ENCODE data around the gene TMEM238L. TPM values are rescaled to one million over a fixed set of nuclear protein-coding genes. Genes with fewer than 3 reads are reported as not detected.

Gene TMEM238L
- total and polyA plus RNA-seq, 9 of the 15 experiments (the other 6 are each of a cell fraction or from before 2014, with no cell fraction given): not detected

- ChIA-PET CTCF (ENCODE audit: low intra/inter-chr PET ratio) (no interaction called here), POLR2A (no interaction called here)
- in situ Hi-C loops (cut with MboI): no loop called here
These were observed 34.0 kb upstream of the TMEM238L start, which contains the start of gene PIRT for GRCh38 chr17:10837921-10838320. Gene PIRT (minus strand): TSS chr17:10838087. CDS start chr17:10825645, 12,442 bp downstream.

GRCh38 chr17:10836966-10837590, 33.2 kb upstream of the TMEM238L start:
- CTCF ChIA-PET (ENCODE audit: low intra/inter-chr PET ratio): no interaction called here
- no peak overlapping the region for H3K27ac ChIP-seq (ENCODE audit: extremely low read depth, low read depth, low read length)
- POLR2A ChIA-PET: no interaction called here
- H3K79me2 ChIP-seq (ENCODE audit: control insufficient read depth, insufficient read depth, low read length): no peaks in the 10 kb centered on the region
- H3K9me1 ChIP-seq (ENCODE audit: control insufficient read depth, insufficient read depth, low read length): no peaks in the 10 kb centered on the region
- peaks cover 0 to 5% of the 10 kb centered on the region in 2 experiments; a peak in 2 of 5 replicates for H3K27me3 ChIP-seq (ENCODE audit: control insufficient read depth in 2 of 2, insufficient read depth in 2 of 2, low read length in 2 of 2)
- in situ Hi-C loops (cut with MboI) (no loop called here), intact Hi-C loops (cut with micrococcal nuclease) (no loop called here)
- no peak for DNase-seq (ENCODE audit: extremely low read depth in 1 of 4, low spot score in 3 of 4)
- no peak overlapping the region for H2AFZ ChIP-seq (ENCODE audit: low read depth, low read length)
- H3K4me1 ChIP-seq (replicated peaks in 1 of 2; ENCODE audit: control insufficient read depth in 2 of 2, insufficient read depth in 2 of 2, low read length in 2 of 2): no peaks in the 10 kb centered on the region
- H3K4me3 ChIP-seq: no peak overlapping the region
- no peak overlapping the region for H3K9ac ChIP-seq (ENCODE audit: insufficient read depth in 1 of 2, low read depth in 2 of 2, low read length in 2 of 2)
- H4K20me1 ChIP-seq (replicated peaks; ENCODE audit: control insufficient read depth, insufficient read depth, low read length): no peaks in the 10 kb centered on the region
- no peak for FAIRE-seq
- H3K4me2 ChIP-seq (ENCODE audit: insufficient read depth, low read length): no peak overlapping the region
- H3K9me3 ChIP-seq (replicated peaks; ENCODE audit: control insufficient read depth, insufficient read depth, low read depth, low read length): no peaks in the 10 kb centered on the region
- ATAC-seq: no peak
- no TSS peak for BruUV-seq (replicated peaks)
- WGBS (ENCODE audit: insufficient coverage, low coverage, missing lambda C conversion rate): under 1% methylated on average over 12 of the region's 15 CpGs
- H3K36me3 ChIP-seq (ENCODE audit: control insufficient read depth, insufficient read depth, low read length): no peaks in the 10 kb centered on the region
- no peak for TF ChIP-seq NONO (IDR thresholded peaks at IDR 0.05; ENCODE audit: low read depth in 2 of 2, low read length in 1 of 2)
- TF ChIP-seq ZNF740 (CRISPR knock-in tag; IDR thresholded peaks at IDR 0.05): no peak
- no peak for TF ChIP-seq ZNF740 (tag; IDR thresholded peaks at IDR 0.05)
- TF ChIP-seq SPI1 (IDR thresholded peaks at IDR 0.05; ENCODE audit: borderline replicate concordance, low read depth, low read length): no peak
- no peak for TF ChIP-seq BCLAF1 (IDR thresholded peaks at IDR 0.05; ENCODE audit: borderline replicate concordance in 1 of 2, control insufficient read depth in 1 of 2, low read depth in 2 of 2, low read length in 1 of 2)
- no peak for TF ChIP-seq TFAM (CRISPR knock-in tag; conservative IDR thresholded peaks at IDR 0.05)
- no peak for TF ChIP-seq PCBP2 (IDR thresholded peaks at IDR 0.05; ENCODE audit: low read depth, low read length, poor library complexity, severe bottlenecking)
- no peak for TF ChIP-seq PTRF (tag; IDR thresholded peaks at IDR 0.05)
- no peak for TF ChIP-seq PML (IDR thresholded peaks at IDR 0.05; ENCODE audit: low read length)
- no peak for TF ChIP-seq FOXA1 (IDR thresholded peaks at IDR 0.05; ENCODE audit: borderline replicate concordance)

More at GRCh38 chr17:10837921-10838320, 34.0 kb upstream of the TMEM238L start, which contains the start of gene PIRT:
- Histone ChIP-seq H3K9ac (ENCODE audit: insufficient read depth in 1 of 2, low read depth in 2 of 2, low read length in 2 of 2) (no peak within 1 kb of the TSS), H3K27ac (ENCODE audit: extremely low read depth, low read depth, low read length) (no peak within 1 kb of the TSS), H3K4me1 (replicated peaks in 1 of 2; ENCODE audit: control insufficient read depth in 2 of 2, insufficient read depth in 2 of 2, low read length in 2 of 2) (no peaks in the 10 kb centered on the region), H4K20me1 (replicated peaks; ENCODE audit: control insufficient read depth, insufficient read depth, low read length) (no peaks in the 10 kb centered on the region), H3K9me1 (ENCODE audit: control insufficient read depth, insufficient read depth, low read length) (no peaks in the 10 kb centered on the region), H3K9me3 (replicated peaks; ENCODE audit: control insufficient read depth, insufficient read depth, low read depth, low read length) (no peaks in the 10 kb centered on the region), H3K27me3 (ENCODE audit: control insufficient read depth in 2 of 2, insufficient read depth in 2 of 2, low read length in 2 of 2) (peaks cover 0 to 5% of the 10 kb centered on the region in 2 experiments; a peak in 2 of 5 replicates), H3K36me3 (ENCODE audit: control insufficient read depth, insufficient read depth, low read length) (no peaks in the 10 kb centered on the region), H3K79me2 (ENCODE audit: control insufficient read depth, insufficient read depth, low read length) (no peaks in the 10 kb centered on the region), H2AFZ (ENCODE audit: low read depth, low read length) (no peak within 1 kb of the TSS), H3K4me3 (no peak within 1 kb of the TSS), H3K4me2 (ENCODE audit: insufficient read depth, low read length) (no peak within 1 kb of the TSS)
- FAIRE-seq (no peak), DNase-seq (ENCODE audit: extremely low read depth in 1 of 4, low spot score in 3 of 4) (no peak), ATAC-seq (no peak)
- BruUV-seq (replicated peaks): no TSS peak
- intact Hi-C loops (cut with micrococcal nuclease): no loop called here
- TF ChIP-seq MEIS2 (IDR thresholded peaks at IDR 0.05; ENCODE audit: partially characterized antibody) (no peak), L3MBTL2 (IDR thresholded peaks at IDR 0.05) (no peak), ZSCAN29 (IDR thresholded peaks at IDR 0.05) (no peak), CREM (IDR thresholded peaks at IDR 0.05; ENCODE audit: low read depth) (no peak), ZNF507 (tag; conservative IDR thresholded peaks at IDR 0.05) (no peak)
- WGBS (ENCODE audit: insufficient coverage, low coverage, missing lambda C conversion rate): 0% methylated on average over 6 of the region's 8 CpGs

All from K562 (cell line).